GM23248 (cell line): Measurements from ENCODE around the gene BCL2L13. TPM values are rescaled to one million over a fixed set of nuclear protein-coding genes. Genes with fewer than 3 reads are reported as not detected.
A peak's percentile ranks its signal among the peaks of the same experiment; 100 is the strongest.

Source experiments
- DNase-seq: peaks from one replicate; pipeline ENCODE4 v3.0.0-alpha.2; 2015
- H2AFZ ChIP-seq: fragments of 200-600 bp; sonication (generic); 2 replicates; pipeline ENCODE4 v1.6.1; 2016; ENCODE audit warnings: antibody characterized with exemption
- H3F3A ChIP-seq: fragments of 200-600 bp; sonication (generic); 2 replicates; pipeline ENCODE4 v1.6.1; 2016; ENCODE audit warnings: mild to moderate bottlenecking, antibody characterized with exemption, mixed run types; ENCODE audit not compliant: insufficient read depth
- H3K27ac ChIP-seq: fragments of 200-600 bp; sonication (generic); 2 replicates; pipeline ENCODE4 v1.5.1; 2016; ENCODE audit warnings: mild to moderate bottlenecking
- H3K27me3 ChIP-seq: fragments of 200-600 bp; sonication (generic); replicated peaks from 2 replicates; pipeline ENCODE4 v1.6.1; 2016; ENCODE audit warnings: mild to moderate bottlenecking; ENCODE audit not compliant: insufficient read depth
- H3K36me3 ChIP-seq: fragments of 200-600 bp; sonication (generic); 2 replicates; pipeline ENCODE4 v1.6.1; 2016; ENCODE audit warnings: low read depth, mild to moderate bottlenecking
- H3K4me1 ChIP-seq: fragments of 200-600 bp; sonication (generic); 2 replicates; pipeline ENCODE4 v1.6.1; 2016; ENCODE audit warnings: mild to moderate bottlenecking; ENCODE audit not compliant: insufficient read depth
- H3K4me2 ChIP-seq: fragments of 200-600 bp; sonication (generic); one replicate; pipeline ENCODE4 v1.6.1; 2016; ENCODE audit warnings: mild to moderate bottlenecking; ENCODE audit not compliant: unreplicated experiment
- H3K4me3 ChIP-seq: fragments of 200-600 bp; sonication (generic); 2 replicates; pipeline ENCODE4 v1.5.1; 2016; ENCODE audit warnings: mild to moderate bottlenecking
- H3K79me2 ChIP-seq: fragments of 200-600 bp; sonication (generic); 2 replicates; pipeline ENCODE4 v1.6.1; 2016; ENCODE audit warnings: mild to moderate bottlenecking; ENCODE audit not compliant: insufficient read depth
- H3K9ac ChIP-seq: fragments of 200-600 bp; sonication (generic); 2 replicates; pipeline ENCODE4 v1.6.1; 2016; ENCODE audit warnings: mild to moderate bottlenecking
- H3K9me2 ChIP-seq: fragments of 200-600 bp; sonication (generic); 2 replicates; pipeline ENCODE4 v1.6.1; 2016; ENCODE audit warnings: mixed run types, mild to moderate bottlenecking, moderate library complexity; ENCODE audit not compliant: insufficient read depth
- H3K9me3 ChIP-seq: fragments of 200-600 bp; sonication (generic); one replicate; pipeline ENCODE4 v1.6.1; 2017; ENCODE audit warnings: low read depth
- H4K20me1 ChIP-seq: fragments of 200-600 bp; sonication (generic); 2 replicates; pipeline ENCODE4 v1.6.0; 2016; ENCODE audit not compliant: insufficient read depth
- EZH2 ChIP-seq: fragments of 200-600 bp; sonication (generic); IDR thresholded peaks from 2 replicates; pipeline ENCODE4 v1.6.1; 2018; ENCODE audit warnings: antibody characterized with exemption, mild to moderate bottlenecking; ENCODE audit not compliant: insufficient read depth, poor library complexity, severe bottlenecking
- EZH2phosphoT487 ChIP-seq: fragments of 200-600 bp; sonication (generic); IDR thresholded peaks from 2 replicates; pipeline ENCODE4 v1.6.1; 2018; ENCODE audit warnings: antibody characterized with exemption, moderate library complexity, mild to moderate bottlenecking, low read depth; ENCODE audit not compliant: insufficient read depth
- WGBS, 2 experiments: methylation state at CpG; one replicate each; pipeline ENCODE4 v1.1.6; 2015 to 2017; ENCODE audit warnings: low lambda C conversion rate in 2 of 2, low coverage in 1 of 2; ENCODE audit errors: missing lambda C conversion rate in 2 of 2; 5-methylcytosine and 5-hydroxymethylcytosine counted together
- in situ Hi-C: fragments of 300-500 bp; cut with MboI; formaldehyde crosslinking; loops from 2 replicates; pipeline ENCODE4 v1.15.0; 2020
- polyA plus RNA-seq: library from polyadenylated mRNA; unstranded; fragments of >200 nt; fragmentation: Nextera tagmentation; extraction: Ambion mirVana; gene quantifications from 2 replicates; pipeline ENCODE4 v1.2.1, GENCODE V29; 2016
- total RNA-seq: library from RNA; depleted of rRNA; stranded (reverse); fragments of >200 nt; shearing (Covaris generic); gene quantifications from 2 replicates; pipeline ENCODE4 v1.2.3, GENCODE V29; 2014

The BCL2L13 gene
- total and polyA plus RNA-seq, 2 experiments from 2014 or later = 44.9 to 71.9 TPM

DNA sequence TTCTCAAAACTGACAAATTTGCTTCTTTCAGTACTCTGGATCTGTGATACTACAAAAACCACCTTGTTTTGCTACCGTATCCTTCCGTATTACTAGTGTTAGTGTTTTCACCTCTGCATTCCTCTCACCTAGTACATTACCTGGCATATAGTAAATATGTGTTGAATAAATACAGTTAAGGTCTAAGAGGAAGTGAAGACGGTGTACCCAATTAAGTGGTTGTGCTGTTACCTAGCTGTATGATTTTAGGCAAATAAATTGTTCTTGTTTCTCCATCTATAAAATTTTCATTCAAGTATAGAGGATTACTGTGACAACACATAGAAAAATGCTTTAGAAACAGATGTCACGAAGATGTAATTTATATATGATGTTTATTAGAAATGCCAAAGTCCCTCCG lies 8.9 kb downstream of the BCL2L13 start:
- Histone ChIP-seq H4K20me1 (no peaks in the 10 kb centered on the region), H2AFZ (no peak overlapping the region), H3F3A (0 out of 2 replicates have a peak, but pooled peaks cover 4% of the 10 kb centered on the region), H3K36me3 (peaks cover 6% of the 10 kb centered on the region; the same call in 1 of the 2 replicates), H3K4me2 (no peak overlapping the region), H3K79me2 (peaks cover 82% of the 10 kb centered on the region), H3K4me3 (no peak overlapping the region), H3K27ac (no peak overlapping the region), H3K9ac (no peak overlapping the region), H3K4me1 (no peaks in the 10 kb centered on the region; the same call in 1 of the 2 replicates), H3K9me2 (no peaks in the 10 kb centered on the region), H3K27me3 (no peaks in the 10 kb centered on the region), H3K9me3 (no peaks in the 10 kb centered on the region)
- WGBS, 2 experiments = 81 to 87% methylated on average over 5 of the region's 5 CpGs
- no peak for DNase-seq
- in situ Hi-C loops = no loop called here
- no peak for TF ChIP-seq EZH2
- TF ChIP-seq EZH2phosphoT487 = no peak

DNA sequence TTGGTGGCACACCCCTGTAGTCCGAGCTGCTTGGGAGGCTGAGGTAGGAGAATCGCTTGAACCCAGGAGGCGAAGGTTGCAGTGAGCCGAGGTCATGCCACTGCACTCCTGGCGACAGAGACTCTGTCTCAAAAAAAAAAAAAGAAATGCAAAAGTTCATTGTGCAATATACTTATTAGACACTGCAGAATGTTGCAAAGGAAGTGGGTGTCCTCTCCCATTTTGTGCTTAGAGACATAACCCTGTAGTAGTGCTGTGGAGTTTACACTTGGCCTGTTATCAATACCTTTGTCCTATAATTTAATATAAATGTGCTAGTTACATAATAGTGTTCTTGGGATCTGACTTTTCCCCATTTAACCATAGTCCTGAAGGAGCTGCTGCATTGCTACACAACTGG lies 9.4 kb downstream of the BCL2L13 start:
- no peak overlapping the region for H2AFZ ChIP-seq
- in situ Hi-C loops = no loop called here

DNA sequence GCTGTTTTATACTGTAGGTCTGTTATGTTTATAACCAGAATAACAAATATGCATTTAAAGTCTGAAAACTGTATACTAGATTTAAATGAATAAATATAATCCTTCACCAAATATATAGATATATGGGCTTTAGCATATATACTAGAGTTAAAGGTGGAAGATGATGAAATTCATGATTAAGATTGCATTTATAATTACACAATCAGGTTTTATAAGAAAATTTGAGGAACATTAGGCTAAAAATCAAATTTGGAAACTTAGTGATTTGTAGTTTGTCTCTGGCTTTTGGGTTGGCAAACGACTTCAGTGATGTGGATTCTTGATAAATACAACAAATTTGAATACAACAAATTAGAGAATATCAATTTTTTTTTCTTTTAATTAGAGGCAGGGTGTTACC lies 10.0 kb downstream of the BCL2L13 start:
- Histone ChIP-seq H3K9ac (no peak overlapping the region), H3K9me3 (no peaks in the 10 kb centered on the region), H3K4me2 (no peak overlapping the region), H3K4me3 (no peak overlapping the region), H2AFZ (no peak overlapping the region), H3K9me2 (no peaks in the 10 kb centered on the region), H3K27me3 (no peaks in the 10 kb centered on the region), H3K27ac (no peak overlapping the region), H3K36me3 (peaks cover 6% of the 10 kb centered on the region; the same call in 1 of the 2 replicates), H3F3A (0 out of 2 replicates have a peak, but pooled peaks cover 4% of the 10 kb centered on the region), H3K4me1 (no peaks in the 10 kb centered on the region; the same call in 1 of the 2 replicates), H3K79me2 (peaks cover 71% of the 10 kb centered on the region), H4K20me1 (no peaks in the 10 kb centered on the region)
- DNase-seq = no peak
- TF ChIP-seq EZH2phosphoT487 (no peak), EZH2 (no peak)
- in situ Hi-C loops = no loop called here
- 94 to 100% methylated on average over 1 of the region's 1 CpG for whole genome bisulfite sequencing, 2 experiments

More for the DNA sequence above, 9.4 kb downstream of the BCL2L13 start:
- Histone ChIP-seq H3K4me3 (no peak overlapping the region), H3K4me1 (no peaks in the 10 kb centered on the region; the same call in 1 of the 2 replicates), H3K36me3 (peaks cover 6% of the 10 kb centered on the region; the same call in 1 of the 2 replicates), H3K9me2 (no peaks in the 10 kb centered on the region), H3K79me2 (peaks cover 77% of the 10 kb centered on the region), H3K27me3 (no peaks in the 10 kb centered on the region), H4K20me1 (no peaks in the 10 kb centered on the region), H3K9me3 (no peaks in the 10 kb centered on the region), H3K27ac (no peak overlapping the region), H3K9ac (no peak overlapping the region), H3K4me2 (no peak overlapping the region), H3F3A (0 out of 2 replicates have a peak, but pooled peaks cover 4% of the 10 kb centered on the region)
- 97 to 98% methylated on average over 5 of the region's 5 CpGs for WGBS, 2 experiments
- DNase-seq = peak; percentile 21
- TF ChIP-seq EZH2 (no peak), EZH2phosphoT487 (no peak)

DNA sequence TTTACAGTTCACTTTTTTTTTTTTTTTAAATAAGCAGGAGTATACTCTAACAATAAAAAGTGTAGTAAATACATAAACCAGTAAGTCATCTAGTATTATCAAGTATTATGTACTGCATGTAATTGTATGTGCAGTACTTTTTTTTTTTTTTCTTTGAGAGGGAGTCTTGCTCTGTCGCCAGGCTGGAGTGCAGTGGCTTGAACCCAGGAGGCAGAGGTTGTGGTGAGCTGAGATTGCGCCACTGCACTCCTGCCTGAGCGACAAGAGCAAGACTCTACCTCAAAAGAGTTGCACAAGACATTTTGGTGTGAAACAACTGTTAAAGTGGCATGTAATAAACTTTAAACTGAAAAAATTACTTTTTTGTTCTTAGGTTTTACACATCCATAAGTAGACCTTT lies 16.7 kb downstream of the BCL2L13 start:
- no peak overlapping the region for H3K4me2 ChIP-seq
- no peaks in the 10 kb centered on the region for H3F3A ChIP-seq
- H3K9me2 ChIP-seq = no peaks in the 10 kb centered on the region
- H3K9me3 ChIP-seq = no peaks in the 10 kb centered on the region
- H2AFZ ChIP-seq = no peak overlapping the region
- H3K9ac ChIP-seq = no peak overlapping the region
- no peaks in the 10 kb centered on the region for H4K20me1 ChIP-seq
- in situ Hi-C loops = no loop called here
- H3K4me1 ChIP-seq = no peaks in the 10 kb centered on the region
- no peak overlapping the region for H3K4me3 ChIP-seq
- TF ChIP-seq EZH2phosphoT487 (no peak), EZH2 (no peak)
- no peaks in the 10 kb centered on the region for H3K27me3 ChIP-seq
- no peak overlapping the region for H3K27ac ChIP-seq
- H3K79me2 ChIP-seq = peaks cover 15% of the 10 kb centered on the region
- H3K36me3 ChIP-seq = peaks cover 13% of the 10 kb centered on the region; the same call in 1 of the 2 replicates
- DNase-seq = no peak
- WGBS, 2 experiments = 78 to 81% methylated on average over 3 of the region's 3 CpGs

DNA sequence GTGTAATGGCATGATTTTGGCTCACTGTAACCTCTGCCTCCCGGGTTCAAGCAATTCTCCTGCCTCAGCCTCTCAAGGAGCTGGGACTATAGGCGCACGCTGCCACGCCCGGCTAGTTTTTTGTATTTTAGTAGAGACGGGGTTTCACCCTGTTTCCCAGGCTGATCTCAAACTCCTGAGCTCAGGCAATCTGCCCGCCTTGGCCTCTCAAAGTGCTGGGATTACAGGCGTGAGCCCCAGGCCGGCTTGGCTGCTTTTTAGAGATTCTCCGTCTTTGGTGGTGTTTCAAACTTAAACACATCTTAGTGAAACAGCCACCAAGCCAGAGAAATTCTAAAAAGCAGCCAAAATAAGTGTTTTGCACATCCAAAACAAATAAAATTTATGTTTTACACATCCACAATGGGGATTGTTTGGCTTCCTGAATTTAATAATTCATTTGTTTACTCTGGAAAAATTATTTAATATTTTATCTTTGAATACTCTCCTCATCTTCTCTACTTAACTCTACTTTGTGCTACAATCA lies 18.4 kb downstream of the BCL2L13 start:
- no peaks in the 10 kb centered on the region for H3F3A ChIP-seq
- TF ChIP-seq EZH2 (no peak), EZH2phosphoT487 (no peak)
- no peak overlapping the region for H3K27ac ChIP-seq
- no peaks in the 10 kb centered on the region for H3K27me3 ChIP-seq
- in situ Hi-C loops = no loop called here
- H4K20me1 ChIP-seq = no peaks in the 10 kb centered on the region
- H3K4me1 ChIP-seq = no peaks in the 10 kb centered on the region
- peaks cover 16% of the 10 kb centered on the region; the same call in 1 of the 2 replicates for H3K79me2 ChIP-seq
- no peak for DNase-seq
- peaks cover 21% of the 10 kb centered on the region; the same call in 1 of the 2 replicates for H3K36me3 ChIP-seq
- no peaks in the 10 kb centered on the region for H3K9me3 ChIP-seq
- H3K9ac ChIP-seq = no peak overlapping the region
- H3K9me2 ChIP-seq = no peaks in the 10 kb centered on the region
- no peak overlapping the region for H3K4me3 ChIP-seq
- no peak overlapping the region for H2AFZ ChIP-seq
- WGBS, 2 experiments = 92 to 94% methylated on average over 10 of the region's 10 CpGs
- H3K4me2 ChIP-seq = no peak overlapping the region
